ENCODE data around the gene MXI1.

MXI1 gene

DNA sequence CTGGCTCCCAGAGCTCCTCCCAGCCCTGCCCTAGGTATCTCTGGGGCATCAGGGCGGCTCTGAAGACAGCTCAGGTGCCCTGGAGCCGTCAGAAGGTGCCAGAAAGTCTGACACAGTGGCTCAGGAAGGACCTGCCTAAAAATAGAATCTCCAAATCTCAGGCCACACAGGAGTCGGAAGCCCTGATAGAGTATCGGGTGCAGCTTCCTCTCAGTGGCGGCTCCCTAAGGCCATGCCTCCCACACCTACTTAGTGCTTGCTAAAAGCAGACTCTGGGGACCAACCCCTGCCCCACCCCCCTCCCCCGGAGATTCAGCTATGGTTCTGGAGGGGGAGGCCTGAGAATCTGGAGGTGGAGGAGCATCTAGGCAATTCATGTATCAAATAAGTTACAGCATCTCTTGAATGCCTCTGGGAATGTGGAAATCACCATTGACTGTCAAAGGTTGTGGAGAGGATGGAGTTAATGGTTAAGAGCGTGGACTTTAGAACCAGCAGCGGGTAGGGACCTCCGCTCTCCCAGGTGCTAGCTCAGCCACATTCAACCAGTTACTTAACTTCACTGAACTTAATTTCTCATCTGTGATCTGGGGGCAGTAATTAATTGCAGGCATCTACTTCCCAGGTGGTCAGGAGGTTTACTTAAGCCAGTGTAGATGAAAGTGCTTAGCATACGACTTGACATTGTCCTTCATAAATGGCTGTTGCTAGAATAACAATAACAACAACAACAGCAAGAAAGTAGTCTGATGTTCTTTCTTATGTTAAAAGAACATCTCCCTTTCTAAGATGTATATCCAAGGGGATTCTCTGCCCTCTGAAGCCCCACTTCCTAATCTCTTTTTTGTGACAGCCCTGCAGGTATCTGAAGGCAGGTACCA is 38.6 kb upstream of the MXI1 start:
- H3K4me3 ChIP-seq (ENCODE audit: insufficient read depth, low read depth, low read length, poor library complexity, severe bottlenecking), result no peak overlapping the region
- H3K4me1 ChIP-seq (ENCODE audit: control insufficient read depth, insufficient read depth, low read length, poor library complexity, severe bottlenecking), result peaks cover 6% of the 10 kb centered on the region
- H3K9me3 ChIP-seq (ENCODE audit: control insufficient read depth, low read length), result no peaks in the 10 kb centered on the region
- H3K27ac ChIP-seq (ENCODE audit: insufficient read depth, low read length, poor library complexity, severe bottlenecking), result no peak overlapping the region
- no peaks in the 10 kb centered on the region for H3K36me3 ChIP-seq (ENCODE audit: control insufficient read depth, insufficient read depth, low read length)
- H3K27me3 ChIP-seq (replicated peaks; ENCODE audit: control insufficient read depth, insufficient read depth, low read length, poor library complexity, severe bottlenecking), result peaks cover 19% of the 10 kb centered on the region
- no peak for DNase-seq

GRCh38 chr10:110169586-110169985 is 37.8 kb upstream of the MXI1 start:
- no peak for DNase-seq
- peaks cover 19% of the 10 kb centered on the region for H3K27me3 ChIP-seq (replicated peaks; ENCODE audit: control insufficient read depth, insufficient read depth, low read length, poor library complexity, severe bottlenecking)
- H3K9me3 ChIP-seq (ENCODE audit: control insufficient read depth, low read length), result no peaks in the 10 kb centered on the region
- no peak overlapping the region for H3K4me3 ChIP-seq (ENCODE audit: insufficient read depth, low read depth, low read length, poor library complexity, severe bottlenecking)
- H3K36me3 ChIP-seq (ENCODE audit: control insufficient read depth, insufficient read depth, low read length), result no peaks in the 10 kb centered on the region
- no peak overlapping the region for H3K27ac ChIP-seq (ENCODE audit: insufficient read depth, low read length, poor library complexity, severe bottlenecking)
- peaks cover 6% of the 10 kb centered on the region for H3K4me1 ChIP-seq (ENCODE audit: control insufficient read depth, insufficient read depth, low read length, poor library complexity, severe bottlenecking)

DNA sequence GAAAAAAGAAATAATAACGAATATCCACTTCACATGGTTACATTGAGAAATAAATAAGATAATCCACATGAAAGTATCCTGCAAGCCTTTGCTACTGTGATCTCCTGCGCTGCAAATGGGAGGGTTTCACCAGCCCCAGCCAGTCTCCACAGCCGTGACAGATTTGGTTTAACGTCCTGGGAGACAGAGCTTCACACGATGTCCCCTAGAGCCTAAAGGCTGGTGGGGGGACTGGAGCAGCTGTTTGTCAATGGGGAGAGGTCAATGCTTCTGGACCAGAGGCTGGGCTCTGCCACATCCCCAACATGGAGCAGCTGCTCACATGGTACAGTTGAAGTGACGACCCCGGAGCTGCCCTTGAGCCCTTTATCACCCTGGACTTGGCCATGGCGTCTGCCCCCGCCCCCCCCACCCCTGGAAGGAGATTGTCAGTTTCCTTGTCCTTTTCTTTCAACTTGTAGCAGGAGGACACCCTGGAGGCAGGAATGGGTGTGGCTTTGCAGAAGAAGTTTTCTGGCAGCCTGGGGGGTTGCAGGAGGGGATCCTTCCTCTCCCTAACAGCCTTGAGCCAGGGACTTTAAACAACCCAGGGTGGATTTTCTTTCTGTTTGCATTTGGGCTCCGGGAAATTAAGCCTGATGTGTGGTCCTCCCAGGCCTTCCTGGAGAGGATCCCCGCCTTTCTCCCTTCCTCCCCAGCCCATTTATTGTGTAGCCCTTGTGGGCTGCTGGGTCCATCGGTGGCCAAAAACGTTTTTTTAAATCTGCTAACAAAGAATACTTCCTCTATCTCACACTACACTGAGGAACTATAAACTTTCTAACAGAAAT is 37.0 kb upstream of the MXI1 start:
- Histone ChIP-seq H3K27ac (ENCODE audit: insufficient read depth, low read length, poor library complexity, severe bottlenecking) (no peak overlapping the region), H3K4me1 (ENCODE audit: control insufficient read depth, insufficient read depth, low read length, poor library complexity, severe bottlenecking) (peaks cover 6% of the 10 kb centered on the region), H3K36me3 (ENCODE audit: control insufficient read depth, insufficient read depth, low read length) (no peaks in the 10 kb centered on the region), H3K27me3 (replicated peaks; ENCODE audit: control insufficient read depth, insufficient read depth, low read length, poor library complexity, severe bottlenecking) (peaks cover 19% of the 10 kb centered on the region), H3K4me3 (ENCODE audit: insufficient read depth, low read depth, low read length, poor library complexity, severe bottlenecking) (no peak overlapping the region), H3K9me3 (ENCODE audit: control insufficient read depth, low read length) (no peaks in the 10 kb centered on the region)
- no peak for DNase-seq

DNA sequence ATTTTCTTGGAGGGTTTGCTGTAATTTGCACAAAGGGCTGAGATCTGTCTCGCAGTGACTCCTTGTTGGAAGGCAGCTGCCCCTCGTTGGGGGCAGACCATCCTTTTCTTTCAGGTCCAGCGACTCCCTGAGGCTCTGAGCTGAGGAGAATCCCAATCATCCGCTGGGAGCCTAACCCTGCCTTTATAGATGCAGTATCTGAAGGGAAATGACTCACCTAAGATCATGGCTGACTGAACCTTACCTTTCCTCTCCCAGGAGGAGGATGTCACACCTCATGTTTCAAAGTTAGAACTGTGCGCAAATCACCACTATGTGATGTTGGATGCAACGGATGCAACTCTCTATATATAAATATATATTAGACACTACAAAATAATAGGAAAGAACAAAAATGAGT is 36.4 kb upstream of the MXI1 start:
- Histone ChIP-seq H3K4me3 (ENCODE audit: insufficient read depth, low read depth, low read length, poor library complexity, severe bottlenecking) (no peak overlapping the region), H3K4me1 (ENCODE audit: control insufficient read depth, insufficient read depth, low read length, poor library complexity, severe bottlenecking) (peaks cover 6% of the 10 kb centered on the region), H3K27me3 (replicated peaks; ENCODE audit: control insufficient read depth, insufficient read depth, low read length, poor library complexity, severe bottlenecking) (peaks cover 19% of the 10 kb centered on the region), H3K27ac (ENCODE audit: insufficient read depth, low read length, poor library complexity, severe bottlenecking) (no peak overlapping the region), H3K36me3 (ENCODE audit: control insufficient read depth, insufficient read depth, low read length) (no peaks in the 10 kb centered on the region), H3K9me3 (ENCODE audit: control insufficient read depth, low read length) (no peaks in the 10 kb centered on the region)
- DNase-seq, result no peak

- Histone ChIP-seq H3K27ac (ENCODE audit: insufficient read depth, low read length, poor library complexity, severe bottlenecking) (no peak overlapping the region), H3K4me1 (ENCODE audit: control insufficient read depth, insufficient read depth, low read length, poor library complexity, severe bottlenecking) (peaks cover 6% of the 10 kb centered on the region), H3K36me3 (ENCODE audit: control insufficient read depth, insufficient read depth, low read length) (no peaks in the 10 kb centered on the region), H3K27me3 (replicated peaks; ENCODE audit: control insufficient read depth, insufficient read depth, low read length, poor library complexity, severe bottlenecking) (peaks cover 19% of the 10 kb centered on the region), H3K9me3 (ENCODE audit: control insufficient read depth, low read length) (no peaks in the 10 kb centered on the region), H3K4me3 (ENCODE audit: insufficient read depth, low read depth, low read length, poor library complexity, severe bottlenecking) (no peak overlapping the region)
- DNase-seq, result no peak
These were observed 35.2 kb upstream of the MXI1 start for GRCh38 chr10:110172155-110172554.

DNA sequence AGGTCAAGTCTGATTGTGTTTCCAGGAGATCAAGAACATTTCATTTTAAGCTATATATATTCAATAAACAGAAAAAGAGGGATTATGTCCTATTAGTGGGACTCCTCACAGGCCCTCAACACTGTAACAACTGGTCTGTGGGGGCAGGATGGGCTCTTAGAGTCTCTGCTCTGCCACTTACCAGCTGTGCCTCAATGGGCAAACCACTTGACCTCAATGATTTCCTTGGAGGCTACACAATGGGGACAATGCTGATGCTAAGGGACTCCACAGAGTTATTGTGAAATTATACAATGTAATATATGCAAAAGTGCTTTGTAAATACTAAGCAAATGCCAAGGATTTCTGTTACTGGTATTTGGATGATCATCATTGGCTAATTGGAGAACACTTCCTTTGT is 33.2 kb upstream of the MXI1 start:
- Histone ChIP-seq H3K4me1 (ENCODE audit: control insufficient read depth, insufficient read depth, low read length, poor library complexity, severe bottlenecking) (peaks cover 3% of the 10 kb centered on the region), H3K27me3 (replicated peaks; ENCODE audit: control insufficient read depth, insufficient read depth, low read length, poor library complexity, severe bottlenecking) (peaks cover 5% of the 10 kb centered on the region), H3K27ac (ENCODE audit: insufficient read depth, low read length, poor library complexity, severe bottlenecking) (no peak overlapping the region), H3K4me3 (ENCODE audit: insufficient read depth, low read depth, low read length, poor library complexity, severe bottlenecking) (no peak overlapping the region), H3K36me3 (ENCODE audit: control insufficient read depth, insufficient read depth, low read length) (no peaks in the 10 kb centered on the region), H3K9me3 (ENCODE audit: control insufficient read depth, low read length) (no peaks in the 10 kb centered on the region)
- no peak for DNase-seq

DNA sequence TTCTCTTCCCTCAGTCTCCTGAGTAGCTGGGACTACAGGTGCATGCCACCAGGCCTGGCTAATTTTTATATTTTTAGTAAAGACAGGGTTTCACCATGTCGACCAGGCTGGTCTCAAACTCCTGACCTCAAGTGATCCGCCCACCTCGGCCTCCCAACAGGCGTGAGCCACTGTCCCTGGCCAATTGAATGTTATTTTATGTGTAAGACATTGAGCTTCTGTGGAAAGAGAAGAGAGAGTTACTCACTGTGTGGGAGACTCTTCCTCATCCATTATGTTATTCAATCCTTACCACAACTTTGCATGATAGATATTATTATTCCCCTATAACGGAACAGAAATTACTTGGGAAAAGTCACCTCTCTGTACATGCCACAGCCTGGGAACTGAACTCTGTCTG is 32.6 kb upstream of the MXI1 start:
- H3K27ac ChIP-seq (ENCODE audit: insufficient read depth, low read length, poor library complexity, severe bottlenecking), result no peak overlapping the region
- H3K36me3 ChIP-seq (ENCODE audit: control insufficient read depth, insufficient read depth, low read length), result no peaks in the 10 kb centered on the region
- peaks cover 5% of the 10 kb centered on the region for H3K27me3 ChIP-seq (replicated peaks; ENCODE audit: control insufficient read depth, insufficient read depth, low read length, poor library complexity, severe bottlenecking)
- DNase-seq, result no peak
- H3K9me3 ChIP-seq (ENCODE audit: control insufficient read depth, low read length), result no peaks in the 10 kb centered on the region
- H3K4me1 ChIP-seq (ENCODE audit: control insufficient read depth, insufficient read depth, low read length, poor library complexity, severe bottlenecking), result peaks cover 3% of the 10 kb centered on the region
- no peak overlapping the region for H3K4me3 ChIP-seq (ENCODE audit: insufficient read depth, low read depth, low read length, poor library complexity, severe bottlenecking)

DNA sequence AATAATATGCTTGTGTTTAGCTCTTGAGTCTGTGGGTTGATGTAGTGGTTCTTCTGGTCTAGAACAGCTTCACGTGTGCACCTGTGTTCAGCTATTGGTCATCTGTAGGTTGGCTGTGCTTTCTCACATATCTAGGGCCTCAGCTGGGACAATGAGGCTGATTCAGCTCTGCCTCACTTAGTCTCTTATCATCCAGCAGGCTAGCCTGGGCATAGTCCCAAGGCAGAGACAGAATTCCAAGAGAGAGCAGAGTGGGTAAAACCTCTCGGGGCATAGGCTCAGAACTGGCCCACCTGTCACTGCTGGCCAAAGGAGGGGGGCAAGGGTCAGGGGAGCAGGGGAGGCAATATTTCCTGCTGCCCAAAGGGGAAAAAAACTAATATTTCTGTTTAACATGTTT is 32.0 kb upstream of the MXI1 start:
- DNase-seq, result no peak
- peaks cover 5% of the 10 kb centered on the region for H3K27me3 ChIP-seq (replicated peaks; ENCODE audit: control insufficient read depth, insufficient read depth, low read length, poor library complexity, severe bottlenecking)
- no peaks in the 10 kb centered on the region for H3K4me1 ChIP-seq (ENCODE audit: control insufficient read depth, insufficient read depth, low read length, poor library complexity, severe bottlenecking)
- H3K4me3 ChIP-seq (ENCODE audit: insufficient read depth, low read depth, low read length, poor library complexity, severe bottlenecking), result no peak overlapping the region
- no peak overlapping the region for H3K27ac ChIP-seq (ENCODE audit: insufficient read depth, low read length, poor library complexity, severe bottlenecking)
- no peaks in the 10 kb centered on the region for H3K9me3 ChIP-seq (ENCODE audit: control insufficient read depth, low read length)
- no peaks in the 10 kb centered on the region for H3K36me3 ChIP-seq (ENCODE audit: control insufficient read depth, insufficient read depth, low read length)

DNA sequence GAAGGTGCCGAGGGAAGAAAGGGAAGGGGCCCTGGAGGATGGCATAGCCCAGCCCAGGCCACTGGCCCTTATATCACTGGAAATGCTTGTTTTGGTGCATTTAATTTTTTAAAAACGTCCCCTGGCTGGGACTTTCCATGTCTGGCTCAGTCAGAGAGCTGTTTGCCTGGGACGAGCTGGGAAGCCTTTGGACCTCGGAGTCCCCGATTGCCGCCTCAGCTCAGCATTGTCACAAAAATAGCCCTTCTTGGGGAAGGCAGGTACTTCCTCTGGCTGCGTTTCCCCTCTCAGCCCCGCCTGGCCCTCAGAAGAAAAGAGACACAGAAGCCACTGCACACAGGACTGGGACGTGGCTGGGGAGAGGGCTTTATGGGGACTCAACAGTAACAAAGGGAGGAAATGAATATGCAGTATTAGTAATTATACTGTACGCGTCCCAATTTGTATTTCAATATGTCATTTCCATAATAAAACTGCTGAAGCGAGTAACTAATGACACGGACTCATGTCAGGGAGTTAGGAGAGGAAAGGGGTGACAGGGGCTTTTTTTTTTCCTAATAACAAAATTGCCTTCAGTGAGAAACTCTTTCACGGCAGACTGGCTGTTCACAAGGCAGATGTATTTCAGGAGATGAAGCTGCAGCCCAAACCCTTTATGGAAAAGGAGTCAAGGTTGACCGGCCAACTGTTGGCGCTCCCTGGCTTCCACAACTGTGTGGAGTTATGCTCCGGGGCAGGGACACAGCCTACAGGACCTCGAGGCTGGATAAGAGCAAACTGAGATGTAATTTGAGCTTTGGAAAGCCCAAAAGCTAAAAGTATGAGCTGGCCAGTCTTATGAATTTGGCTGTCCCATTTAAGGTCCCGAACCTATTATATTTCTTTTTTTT is 31.0 kb upstream of the MXI1 start:
- H3K27me3 ChIP-seq (replicated peaks; ENCODE audit: control insufficient read depth, insufficient read depth, low read length, poor library complexity, severe bottlenecking), result no peaks in the 10 kb centered on the region

More for the DNA sequence above, 31.0 kb upstream of the MXI1 start:
- no peak for DNase-seq
- Histone ChIP-seq H3K36me3 (ENCODE audit: control insufficient read depth, insufficient read depth, low read length) (no peaks in the 10 kb centered on the region), H3K4me3 (ENCODE audit: insufficient read depth, low read depth, low read length, poor library complexity, severe bottlenecking) (no peak overlapping the region), H3K27ac (ENCODE audit: insufficient read depth, low read length, poor library complexity, severe bottlenecking) (no peak overlapping the region), H3K4me1 (ENCODE audit: control insufficient read depth, insufficient read depth, low read length, poor library complexity, severe bottlenecking) (no peaks in the 10 kb centered on the region), H3K9me3 (ENCODE audit: control insufficient read depth, low read length) (no peaks in the 10 kb centered on the region)
